MM.1S (cell line): Measurements from ENCODE around the gene ADORA2B.

Experiments
- DNase-seq: peaks from one replicate; pipeline ENCODE4 v3.0.0-alpha.2; 2015
- H2AFZ ChIP-seq: fragments of 300-600 bp; sonication (generic); 2 replicates; pipeline ENCODE4 v1.6.0; 2016; ENCODE audit warnings: antibody characterized with exemption, low read length
- H3F3A ChIP-seq: fragments of 300-600 bp; sonication (generic); 2 replicates; pipeline ENCODE4 v1.6.1; 2016; ENCODE audit warnings: mild to moderate bottlenecking, antibody characterized with exemption, low read length, moderate library complexity, mixed read lengths; ENCODE audit not compliant: insufficient read depth
- H3K27ac ChIP-seq: fragments of 300-600 bp; sonication (generic); 2 replicates; pipeline ENCODE4 v1.5.1; 2016; ENCODE audit warnings: mild to moderate bottlenecking, low read length
- H3K27me3 ChIP-seq: fragments of 300-600 bp; sonication (generic); replicated peaks from 2 replicates; pipeline ENCODE4 v1.6.0; 2016; ENCODE audit warnings: low read length; ENCODE audit not compliant: insufficient read depth
- H3K36me3 ChIP-seq: fragments of 300-600 bp; sonication (generic); replicated peaks from 2 replicates; pipeline ENCODE4 v1.6.1; 2016; ENCODE audit warnings: mild to moderate bottlenecking, low read length, mixed read lengths; ENCODE audit not compliant: insufficient read depth
- H3K4me1 ChIP-seq: fragments of 300-600 bp; sonication (generic); 2 replicates; pipeline ENCODE4 v1.6.1; 2016; ENCODE audit warnings: low read length, mixed read lengths
- H3K4me2 ChIP-seq: fragments of 300-600 bp; sonication (generic); 2 replicates; pipeline ENCODE4 v1.6.0; 2016; ENCODE audit warnings: low read depth, low read length
- H3K4me3 ChIP-seq: fragments of 300-600 bp; sonication (generic); 2 replicates; pipeline ENCODE4 v1.5.1; 2016; ENCODE audit warnings: low read length, mixed read lengths
- H3K79me2 ChIP-seq: fragments of 300-600 bp; sonication (generic); 2 replicates; pipeline ENCODE4 v1.6.1; 2016; ENCODE audit warnings: mixed run types, low read length, mixed read lengths
- H3K9ac ChIP-seq: fragments of 300-600 bp; sonication (generic); 2 replicates; pipeline ENCODE4 v1.6.1; 2016; ENCODE audit warnings: low read length, mixed read lengths
- H3K9me2 ChIP-seq: fragments of 300-600 bp; sonication (generic); replicated peaks from 2 replicates; pipeline ENCODE4 v1.6.1; 2016; ENCODE audit warnings: mild to moderate bottlenecking, low read length, mixed read lengths; ENCODE audit not compliant: insufficient read depth
- H3K9me3 ChIP-seq: fragments of 300-600 bp; sonication (generic); replicated peaks from 2 replicates; pipeline ENCODE4 v1.6.1; 2016; ENCODE audit warnings: mild to moderate bottlenecking, low read length, mixed read lengths; ENCODE audit not compliant: insufficient read depth
- H4K20me1 ChIP-seq: fragments of 300-600 bp; sonication (generic); 2 replicates; pipeline ENCODE4 v1.6.1; 2016; ENCODE audit warnings: mild to moderate bottlenecking, low read length, moderate library complexity, mixed read lengths; ENCODE audit not compliant: insufficient read depth
- EZH2 ChIP-seq: fragments of 300-600 bp; sonication (generic); optimal IDR thresholded peaks from 2 replicates; pipeline ENCODE3; 2017; ENCODE audit warnings: low read depth, mild to moderate bottlenecking, antibody characterized with exemption, low read length, mixed read lengths
- EZH2phosphoT487 ChIP-seq: fragments of 300-600 bp; sonication (generic); IDR thresholded peaks from 2 replicates; pipeline ENCODE4 v1.6.1; 2018; ENCODE audit warnings: antibody characterized with exemption, low read length
- TF ChIP-seq, protein P1 (sequence below): fragments of 300-600 bp; sonication (generic); IDR thresholded peaks from 2 replicates; pipeline ENCODE4 v1.5.1; 2016; ENCODE audit warnings: antibody characterized with exemption, low read length, mixed read lengths

The ADORA2B gene

GRCh38 chr17:15945527-15946191 is 729 bp downstream of the ADORA2B start:
- Histone ChIP-seq H3K36me3 (no peaks in the 10 kb centered on the region), H3K4me1 (no peaks in the 10 kb centered on the region), H3K27me3 (no peaks in the 10 kb centered on the region), H3K9ac (no peak overlapping the region), H3K4me2 (no peak overlapping the region), H3K27ac (no peak overlapping the region), H2AFZ (no peak overlapping the region), H3K79me2 (no peaks in the 10 kb centered on the region), H3F3A (no peaks in the 10 kb centered on the region), H4K20me1 (no peaks in the 10 kb centered on the region), H3K9me3 (no peaks in the 10 kb centered on the region), H3K9me2 (no peaks in the 10 kb centered on the region), H3K4me3 (no peak overlapping the region)
- no peak for DNase-seq
- TF ChIP-seq, protein P1, sequence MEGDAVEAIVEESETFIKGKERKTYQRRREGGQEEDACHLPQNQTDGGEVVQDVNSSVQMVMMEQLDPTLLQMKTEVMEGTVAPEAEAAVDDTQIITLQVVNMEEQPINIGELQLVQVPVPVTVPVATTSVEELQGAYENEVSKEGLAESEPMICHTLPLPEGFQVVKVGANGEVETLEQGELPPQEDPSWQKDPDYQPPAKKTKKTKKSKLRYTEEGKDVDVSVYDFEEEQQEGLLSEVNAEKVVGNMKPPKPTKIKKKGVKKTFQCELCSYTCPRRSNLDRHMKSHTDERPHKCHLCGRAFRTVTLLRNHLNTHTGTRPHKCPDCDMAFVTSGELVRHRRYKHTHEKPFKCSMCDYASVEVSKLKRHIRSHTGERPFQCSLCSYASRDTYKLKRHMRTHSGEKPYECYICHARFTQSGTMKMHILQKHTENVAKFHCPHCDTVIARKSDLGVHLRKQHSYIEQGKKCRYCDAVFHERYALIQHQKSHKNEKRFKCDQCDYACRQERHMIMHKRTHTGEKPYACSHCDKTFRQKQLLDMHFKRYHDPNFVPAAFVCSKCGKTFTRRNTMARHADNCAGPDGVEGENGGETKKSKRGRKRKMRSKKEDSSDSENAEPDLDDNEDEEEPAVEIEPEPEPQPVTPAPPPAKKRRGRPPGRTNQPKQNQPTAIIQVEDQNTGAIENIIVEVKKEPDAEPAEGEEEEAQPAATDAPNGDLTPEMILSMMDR: no peak
- TF ChIP-seq EZH2 (no peak), EZH2phosphoT487 (no peak)

DNA sequence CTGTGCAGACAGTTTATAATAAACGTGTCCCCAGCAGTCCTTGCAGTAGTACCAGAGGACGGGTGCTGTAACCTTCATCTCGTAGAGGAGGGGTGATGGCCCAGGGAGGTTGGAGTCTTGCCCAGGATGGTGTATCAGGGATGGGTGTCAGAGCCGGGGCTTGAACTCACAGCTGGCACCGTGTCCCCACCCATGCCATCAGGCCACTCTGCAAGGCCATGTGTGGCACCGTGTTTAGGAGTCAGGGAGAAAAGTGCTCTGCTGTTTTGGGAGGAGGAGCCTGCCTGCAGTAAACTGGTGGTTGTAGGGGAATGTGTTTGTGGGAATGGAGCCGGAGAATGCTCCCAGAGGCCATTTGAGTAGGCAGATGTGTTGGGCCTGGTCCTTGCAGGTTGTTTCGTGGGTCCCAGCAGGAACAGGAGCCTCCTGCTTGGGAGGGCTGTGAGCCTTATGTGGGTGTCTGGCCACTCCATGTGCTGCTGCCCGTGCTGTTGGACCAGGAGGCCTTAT is 1.7 kb downstream of the ADORA2B start:
- Histone ChIP-seq H3F3A (no peaks in the 10 kb centered on the region), H3K27me3 (no peaks in the 10 kb centered on the region), H3K4me2 (no peak overlapping the region), H2AFZ (no peak overlapping the region), H3K9ac (no peak overlapping the region), H3K36me3 (no peaks in the 10 kb centered on the region), H3K79me2 (no peaks in the 10 kb centered on the region), H4K20me1 (no peaks in the 10 kb centered on the region), H3K4me1 (no peaks in the 10 kb centered on the region), H3K4me3 (no peak overlapping the region), H3K9me3 (no peaks in the 10 kb centered on the region), H3K27ac (no peak overlapping the region), H3K9me2 (no peaks in the 10 kb centered on the region)
- no peak for DNase-seq
- TF ChIP-seq EZH2phosphoT487: no peak

DNA sequence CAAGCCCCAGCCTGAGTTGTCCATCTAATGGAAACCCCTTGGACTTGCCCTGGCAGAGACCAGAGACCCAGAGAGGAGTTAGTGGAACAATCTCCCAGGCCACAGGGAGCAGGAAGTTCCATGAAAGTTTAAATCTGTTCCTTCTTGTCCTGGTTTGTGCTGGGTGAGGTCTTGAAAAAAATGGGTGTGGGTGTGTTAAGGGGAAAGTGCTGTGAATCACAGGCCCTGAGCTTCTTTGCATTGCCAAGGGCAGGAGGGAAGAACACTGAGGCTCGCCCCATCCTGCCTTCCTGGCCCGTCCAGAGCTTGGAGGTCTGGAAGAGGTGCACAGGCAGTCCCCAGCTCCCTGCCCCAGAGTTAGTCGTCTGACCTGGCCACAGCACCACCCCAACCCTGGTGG is 2.3 kb downstream of the ADORA2B start:
- no peaks in the 10 kb centered on the region for H3K9me3 ChIP-seq
- no peak overlapping the region for H2AFZ ChIP-seq
- H3K27ac ChIP-seq: no peak overlapping the region
- H4K20me1 ChIP-seq: no peaks in the 10 kb centered on the region
- no peak overlapping the region for H3K4me3 ChIP-seq
- no peaks in the 10 kb centered on the region for H3K27me3 ChIP-seq
- no peak for TF ChIP-seq EZH2phosphoT487
- TF ChIP-seq, protein P1: no peak
- TF ChIP-seq EZH2: no peak
- no peaks in the 10 kb centered on the region for H3K4me1 ChIP-seq
- H3K36me3 ChIP-seq: no peaks in the 10 kb centered on the region
- no peaks in the 10 kb centered on the region for H3K79me2 ChIP-seq
- no peaks in the 10 kb centered on the region for H3K9me2 ChIP-seq
- no peak overlapping the region for H3K4me2 ChIP-seq
- H3K9ac ChIP-seq: no peak overlapping the region
- no peaks in the 10 kb centered on the region for H3F3A ChIP-seq
- no peak for DNase-seq
